CD14-positive monocyte (primary cell): ENCODE results near the gene KCNJ6. TPM values are rescaled to one million over a fixed set of nuclear protein-coding genes. Genes with fewer than 3 reads are reported as not detected.

ENCODE experiments used
- DNase-seq, 3 donors: peaks; one replicate each; pipeline ENCODE4 v3.0.0-alpha.2; 2011 to 2022
- H2AFZ ChIP-seq: 2 replicates; pipeline ENCODE4 v1.6.0; 2012; ENCODE audit warnings: mild to moderate bottlenecking, low read depth, low read length, inconsistent platforms; ENCODE audit not compliant: insufficient read depth, poor library complexity, severe bottlenecking
- H3K27ac ChIP-seq, 2 donors: 1 replicate in 1 of 2; 2 replicates in 1 of 2; pipeline ENCODE4 v1.5.1; 2012 to 2013; ENCODE audit warnings: low read length in 2 of 2, control low read depth in 1 of 2, inconsistent platforms in 1 of 2, low read depth in 1 of 2, mild to moderate bottlenecking in 1 of 2
- H3K27me3 ChIP-seq, 2 donors: one replicate each; pipeline versions ENCODE4 v1.6.0 to v1.6.1; 2011 to 2013; ENCODE audit warnings: low read length in 2 of 2; ENCODE audit not compliant: control insufficient read depth in 2 of 2, insufficient read depth in 2 of 2
- H3K36me3 ChIP-seq, 2 donors: replicated peaks in 1 of 2; 1 replicate in 1 of 2; 2 replicates in 1 of 2; pipeline versions ENCODE4 v1.5.1 to v1.6.1; 2012 to 2013; ENCODE audit warnings: low read length in 2 of 2, control low read depth in 1 of 2, inconsistent platforms in 1 of 2, mild to moderate bottlenecking in 1 of 2; ENCODE audit not compliant: insufficient read depth in 2 of 2, control insufficient read depth in 1 of 2
- H3K4me1 ChIP-seq, 2 donors: 1 replicate in 1 of 2; 2 replicates in 1 of 2; pipeline versions ENCODE4 v1.5.1 to v1.6.1; 2012 to 2013; ENCODE audit warnings: low read length in 2 of 2, control low read depth in 1 of 2, inconsistent platforms in 1 of 2, mild to moderate bottlenecking in 1 of 2, moderate library complexity in 1 of 2; ENCODE audit not compliant: insufficient read depth in 2 of 2, control insufficient read depth in 1 of 2
- H3K4me2 ChIP-seq: replicated peaks from 2 replicates; pipeline ENCODE3; 2012; ENCODE audit warnings: low read length, moderate library complexity, mild to moderate bottlenecking; ENCODE audit not compliant: poor library complexity, severe bottlenecking; ENCODE audit errors: extremely low read depth
- H3K4me3 ChIP-seq, 3 experiments: fragments of 200-600 bp in 1 of 3; sonication (generic) in 1 of 3; replicated peaks in 1 of 3; 1 replicate in 2 of 3; 2 replicates in 1 of 3; pipeline ENCODE4 v1.5.1; 2011 to 2013; ENCODE audit warnings: low read length in 3 of 3, mild to moderate bottlenecking in 3 of 3, control low read depth in 2 of 3, low read depth in 2 of 3, inconsistent platforms in 1 of 3, moderate library complexity in 1 of 3
- H3K79me2 ChIP-seq: 2 replicates; pipeline ENCODE4 v1.6.0; 2012; ENCODE audit warnings: mild to moderate bottlenecking, control low read depth, inconsistent platforms, low read length, moderate library complexity; ENCODE audit not compliant: insufficient read depth
- H3K9ac ChIP-seq: 2 replicates; pipeline ENCODE4 v1.6.0; 2017; ENCODE audit warnings: low read length, mild to moderate bottlenecking; ENCODE audit not compliant: insufficient read depth, poor library complexity, severe bottlenecking
- H3K9me3 ChIP-seq, 2 donors: replicated peaks in 1 of 2; 1 replicate in 1 of 2; 2 replicates in 1 of 2; pipeline versions ENCODE4 v1.5.1 to v1.6.1; 2012 to 2013; ENCODE audit warnings: low read length in 2 of 2, control low read depth in 1 of 2; ENCODE audit not compliant: control insufficient read depth in 1 of 2, insufficient read depth in 1 of 2
- H4K20me1 ChIP-seq: 2 replicates; pipeline ENCODE4 v1.6.0; 2012; ENCODE audit warnings: mild to moderate bottlenecking, low read length, control low read depth, moderate library complexity; ENCODE audit not compliant: insufficient read depth
- H3K27ac Mint-ChIP-seq, 7 donors: one replicate each; pipeline ENCODE4 v1.8.0; 2020; ENCODE audit warnings: mild to moderate bottlenecking in 7 of 7, mixed read lengths in 7 of 7, moderate library complexity in 6 of 7, inconsistent platforms in 2 of 7
- H3K27me3 Mint-ChIP-seq, 3 donors: one replicate each; pipeline ENCODE4 v1.8.0; 2021 to 2022; ENCODE audit warnings: low read depth in 3 of 3, mild to moderate bottlenecking in 3 of 3, mixed read lengths in 3 of 3, moderate library complexity in 3 of 3, inconsistent platforms in 1 of 3
- H3K36me3 Mint-ChIP-seq, 2 donors: one replicate each; pipeline ENCODE4 v1.8.0; 2020; ENCODE audit warnings: mixed read lengths in 2 of 2, inconsistent platforms in 1 of 2, mild to moderate bottlenecking in 1 of 2
- H3K4me1 Mint-ChIP-seq: one replicate; pipeline ENCODE4 v1.8.0; 2020; ENCODE audit warnings: mild to moderate bottlenecking, mixed read lengths
- H3K4me3 Mint-ChIP-seq, 2 donors: one replicate each; pipeline ENCODE4 v1.8.0; 2020; ENCODE audit warnings: mild to moderate bottlenecking in 2 of 2, mixed read lengths in 2 of 2, moderate library complexity in 1 of 2
- H3K9me3 Mint-ChIP-seq, 7 donors: one replicate each; pipeline ENCODE4 v1.8.0; 2020 to 2022; ENCODE audit warnings: mixed read lengths in 7 of 7, mild to moderate bottlenecking in 6 of 7, moderate library complexity in 6 of 7, inconsistent platforms in 2 of 7
- WGBS: methylation state at CpG from one replicate; pipeline ENCODE4 v1.1.5; 2013; ENCODE audit warnings: missing lambda C conversion rate; ENCODE audit not compliant: insufficient coverage; 5-methylcytosine and 5-hydroxymethylcytosine counted together
- intact Hi-C, 2 donors: fragments of 100-400 bp; cut with micrococcal nuclease; formaldehyde crosslinking; loops; one replicate each; pipeline versions ENCODE4 v1.15.0 to v1.15.1; 2023
- polyA plus RNA-seq, 3 donors: library from polyadenylated mRNA; depleted of rRNA in 1 of 3; unstranded in 2 of 3; stranded (reverse) in 1 of 3; fragments of 300-500 nt in 2 of 3; fragments of >200 nt in 1 of 3; fragmentation: Illumina TruSeq in 2 of 3; gene quantifications; 1 replicate in 2 of 3; 2 replicates in 1 of 3; pipeline ENCODE4 v1.2.3, GENCODE V29; 2012 to 2021
- TF ChIP-seq, protein P1 (sequence below): fragments of 200-600 bp; IDR thresholded peaks from one replicate; pipeline ENCODE4 v1.8.0; 2022; ENCODE audit warnings: antibody characterized with exemption, mild to moderate bottlenecking

The KCNJ6 gene
- polyA plus RNA-seq, 3 donors: not detected

DNA sequence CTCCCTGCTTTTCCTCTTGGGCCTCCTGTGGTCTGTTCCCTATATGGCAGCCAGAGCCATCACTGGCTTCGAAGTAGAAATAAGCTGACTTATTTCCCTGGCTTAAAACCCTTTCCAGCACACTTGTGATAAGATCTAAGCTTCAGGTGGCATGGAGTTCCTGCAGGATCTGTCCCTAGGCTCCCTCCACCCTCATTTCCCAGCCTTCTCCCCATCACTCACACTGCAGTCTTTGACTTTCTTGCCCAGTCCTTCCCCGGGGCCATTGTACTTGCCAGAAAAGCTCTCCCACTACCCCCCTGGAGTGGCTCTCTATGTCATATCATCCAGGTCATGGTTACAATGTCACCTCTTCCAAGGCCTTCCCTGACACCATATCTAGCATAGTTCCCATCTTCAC is 55.8 kb downstream of the KCNJ6 start:
- no peak overlapping the region for H3K27ac Mint-ChIP-seq

GRCh38 chr21:37855647-37856625 is 60.3 kb downstream of the KCNJ6 start:
- Histone ChIP-seq H3K4me1 (peaks cover 0 to 5% of the 10 kb centered on the region in 2 donors), H3K27ac (no peak overlapping the region), H3K27me3 (no peaks in the 10 kb centered on the region), H2AFZ (no peak overlapping the region), H3K79me2 (no peaks in the 10 kb centered on the region), H3K9me3 (peaks cover 0 to 7% of the 10 kb centered on the region in 2 donors), H3K36me3 (no peaks in the 10 kb centered on the region), H4K20me1 (no peaks in the 10 kb centered on the region), H3K9ac (no peak overlapping the region), H3K4me3 (no peak overlapping the region), H3K4me2 (no peak overlapping the region)
- Mint-ChIP-seq H3K4me1 (peaks cover 2% of the 10 kb centered on the region), H3K9me3 (peaks cover 8 to 18% (median 15%) of the 10 kb centered on the region in 7 donors), H3K27ac (peak overlapping the region in 1 of 7 donors; percentile 15), H3K27me3 (peaks cover 0 to 6% (median 0%) of the 10 kb centered on the region in 3 donors), H3K36me3 (no peaks in the 10 kb centered on the region), H3K4me3 (no peak overlapping the region)
- 83% methylated on average over 4 of the region's 8 CpGs for WGBS
- peak in 1 of 3 donors; percentile 68 for DNase-seq
- TF ChIP-seq, protein P1, sequence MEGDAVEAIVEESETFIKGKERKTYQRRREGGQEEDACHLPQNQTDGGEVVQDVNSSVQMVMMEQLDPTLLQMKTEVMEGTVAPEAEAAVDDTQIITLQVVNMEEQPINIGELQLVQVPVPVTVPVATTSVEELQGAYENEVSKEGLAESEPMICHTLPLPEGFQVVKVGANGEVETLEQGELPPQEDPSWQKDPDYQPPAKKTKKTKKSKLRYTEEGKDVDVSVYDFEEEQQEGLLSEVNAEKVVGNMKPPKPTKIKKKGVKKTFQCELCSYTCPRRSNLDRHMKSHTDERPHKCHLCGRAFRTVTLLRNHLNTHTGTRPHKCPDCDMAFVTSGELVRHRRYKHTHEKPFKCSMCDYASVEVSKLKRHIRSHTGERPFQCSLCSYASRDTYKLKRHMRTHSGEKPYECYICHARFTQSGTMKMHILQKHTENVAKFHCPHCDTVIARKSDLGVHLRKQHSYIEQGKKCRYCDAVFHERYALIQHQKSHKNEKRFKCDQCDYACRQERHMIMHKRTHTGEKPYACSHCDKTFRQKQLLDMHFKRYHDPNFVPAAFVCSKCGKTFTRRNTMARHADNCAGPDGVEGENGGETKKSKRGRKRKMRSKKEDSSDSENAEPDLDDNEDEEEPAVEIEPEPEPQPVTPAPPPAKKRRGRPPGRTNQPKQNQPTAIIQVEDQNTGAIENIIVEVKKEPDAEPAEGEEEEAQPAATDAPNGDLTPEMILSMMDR: no peak
- intact Hi-C loops: no loop called here

More for the DNA sequence above, 55.8 kb downstream of the KCNJ6 start:
- H3K9me3 Mint-ChIP-seq: peaks cover 0 to 6% (median 2%) of the 10 kb centered on the region in 7 donors
- no peaks in the 10 kb centered on the region for H3K27me3 ChIP-seq
- no peak overlapping the region for H3K4me2 ChIP-seq
- no peak overlapping the region for H2AFZ ChIP-seq
- 96% methylated on average over 2 of the region's 2 CpGs for WGBS
- peaks cover 31% of the 10 kb centered on the region for H3K4me1 Mint-ChIP-seq
- TF ChIP-seq, protein P1: no peak
- H4K20me1 ChIP-seq: no peaks in the 10 kb centered on the region
- H3K9me3 ChIP-seq: no peaks in the 10 kb centered on the region
- H3K4me3 Mint-ChIP-seq: no peak overlapping the region
- no peak for DNase-seq
- H3K79me2 ChIP-seq: no peaks in the 10 kb centered on the region
- H3K36me3 ChIP-seq: no peaks in the 10 kb centered on the region
- H3K4me3 ChIP-seq: no peak overlapping the region
- H3K9ac ChIP-seq: no peak overlapping the region
- H3K36me3 Mint-ChIP-seq: peaks cover 2 to 4% of the 10 kb centered on the region in 2 donors
- no peak overlapping the region for H3K27ac ChIP-seq
- H3K27me3 Mint-ChIP-seq: peaks cover 0 to 9% (median 0%) of the 10 kb centered on the region in 3 donors
- intact Hi-C loops: loop anchor here in 1 of 2 donors (10.0 kb wide), 1 partner anchor 414 kb away; no protein-coding TSS in a partner anchor
- peaks cover 35 to 39% of the 10 kb centered on the region in 2 donors for H3K4me1 ChIP-seq
